Prostate gland (tissue), 2 donors: ENCODE data around the gene AGXT. TPM values are rescaled to one million over a fixed set of nuclear protein-coding genes. Genes with fewer than 3 reads are reported as not detected.

Experiments used
- DNase-seq: peaks from one replicate; pipeline ENCODE4 v3.0.0-alpha.2; 2019; ENCODE audit warnings: low spot score
- H3K27ac ChIP-seq, 2 donors: fragments of 200-600 bp; sonication (generic); 2 replicates each; pipeline ENCODE4 v1.5.1; 2017 to 2019
- H3K27me3 ChIP-seq: fragments of 200-600 bp; sonication (generic); replicated peaks from 2 replicates; pipeline ENCODE4 v1.5.1; 2019; ENCODE audit not compliant: insufficient read depth
- H3K36me3 ChIP-seq, 2 donors: fragments of 200-600 bp; sonication (generic); 1 replicate in 1 of 2; 2 replicates in 1 of 2; pipeline versions ENCODE4 v1.5.1 to v1.8.1; 2017 to 2019
- H3K4me1 ChIP-seq: fragments of 200-600 bp; sonication (generic); replicated peaks from 2 replicates; pipeline ENCODE4 v1.5.1; 2019
- H3K4me3 ChIP-seq, 2 donors: fragments of 200-600 bp; sonication (generic); 2 replicates each; pipeline ENCODE4 v1.5.1; 2017 to 2019
- H3K9me3 ChIP-seq: fragments of 200-600 bp; sonication (generic); 2 replicates; pipeline ENCODE4 v1.5.1; 2017
- POLR2A ChIP-seq: fragments of 450-650 bp; IDR thresholded peaks from one replicate; pipeline ENCODE4 v1.6.1; 2016; ENCODE audit warnings: antibody characterized with exemption, mild to moderate bottlenecking
- POLR2AphosphoS5 ChIP-seq: sonication (generic); formaldehyde crosslinking; IDR thresholded peaks from one replicate; pipeline ENCODE4 v1.6.1; 2017; ENCODE audit warnings: antibody characterized with exemption
- WGBS: methylation state at CpG from one replicate; pipeline ENCODE4 v1.1.5; 2018; 5-methylcytosine and 5-hydroxymethylcytosine counted together
- intact Hi-C: fragments of 100-400 bp; cut with DNase I; formaldehyde crosslinking; loops from one replicate; pipeline ENCODE4 v1.14.2; 2022
- total RNA-seq, 2 donors: library from RNA; depleted of rRNA; stranded (reverse); fragments of >200 nt; gene quantifications; one replicate each; pipeline ENCODE4 v1.1.0, GENCODE V29; 2016
- TF ChIP-seq, protein P1 (sequence below), 4 experiments: fragments of 200-600 bp in 2 of 4; fragments of 450-650 bp in 2 of 4; sonication (generic) in 2 of 4; IDR thresholded peaks; 1 replicate in 3 of 4; 2 replicates in 1 of 4; pipeline ENCODE4 v1.5.1; 2016 to 2019; ENCODE audit warnings: antibody characterized with exemption in 4 of 4, mild to moderate bottlenecking in 2 of 4, moderate library complexity in 2 of 4

The AGXT gene
- total RNA-seq, 2 donors from 2014 or later: not detected

DNA sequence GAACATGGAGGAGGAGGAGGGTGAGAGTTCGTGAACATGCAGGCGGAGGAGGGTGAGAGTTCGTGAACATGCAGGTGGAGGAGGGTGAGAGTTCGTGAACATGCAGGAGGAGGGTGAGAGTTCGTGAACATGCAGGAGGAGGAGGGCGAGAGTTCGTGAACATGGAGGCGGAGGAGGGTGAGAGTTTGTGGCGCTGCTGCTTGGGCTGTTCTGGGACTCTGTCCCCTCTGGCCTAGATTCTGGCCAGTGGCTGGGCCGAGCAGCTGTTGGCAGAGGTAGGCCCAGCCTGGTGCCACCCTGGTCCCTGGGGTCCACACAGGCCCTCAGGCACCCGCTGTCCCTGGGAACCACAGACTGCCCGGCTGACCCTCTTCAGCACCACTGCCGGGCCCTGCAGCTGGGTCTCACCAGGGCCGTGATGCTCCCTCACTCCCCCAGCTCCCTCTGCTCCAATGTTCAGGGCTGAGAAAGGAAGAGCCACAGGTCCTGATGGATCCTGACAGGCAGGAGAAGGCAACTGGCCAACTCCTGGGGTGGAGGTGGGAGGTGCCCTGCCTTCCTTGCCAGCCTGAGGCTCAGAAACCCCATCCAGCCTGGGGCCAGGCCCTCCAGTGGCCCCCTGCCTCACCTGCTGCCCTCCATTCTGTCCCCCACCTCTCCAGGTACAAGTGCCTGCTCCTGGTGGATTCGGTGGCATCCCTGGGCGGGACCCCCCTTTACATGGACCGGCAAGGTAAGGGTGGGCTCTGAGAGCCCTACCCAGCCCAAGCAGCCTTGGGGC is 3.9 kb downstream of the AGXT start:
- WGBS: 86% methylated on average over 14 of the region's 17 CpGs
- Histone ChIP-seq H3K4me3 (no peak overlapping the region), H3K27ac (no peak overlapping the region), H3K9me3 (no peaks in the 10 kb centered on the region), H3K4me1 (no peaks in the 10 kb centered on the region), H3K36me3 (no peaks in the 10 kb centered on the region), H3K27me3 (no peaks in the 10 kb centered on the region)
- no peak for DNase-seq
- intact Hi-C loops: no loop called here
- TF ChIP-seq POLR2A (no peak), POLR2AphosphoS5 (no peak)

DNA sequence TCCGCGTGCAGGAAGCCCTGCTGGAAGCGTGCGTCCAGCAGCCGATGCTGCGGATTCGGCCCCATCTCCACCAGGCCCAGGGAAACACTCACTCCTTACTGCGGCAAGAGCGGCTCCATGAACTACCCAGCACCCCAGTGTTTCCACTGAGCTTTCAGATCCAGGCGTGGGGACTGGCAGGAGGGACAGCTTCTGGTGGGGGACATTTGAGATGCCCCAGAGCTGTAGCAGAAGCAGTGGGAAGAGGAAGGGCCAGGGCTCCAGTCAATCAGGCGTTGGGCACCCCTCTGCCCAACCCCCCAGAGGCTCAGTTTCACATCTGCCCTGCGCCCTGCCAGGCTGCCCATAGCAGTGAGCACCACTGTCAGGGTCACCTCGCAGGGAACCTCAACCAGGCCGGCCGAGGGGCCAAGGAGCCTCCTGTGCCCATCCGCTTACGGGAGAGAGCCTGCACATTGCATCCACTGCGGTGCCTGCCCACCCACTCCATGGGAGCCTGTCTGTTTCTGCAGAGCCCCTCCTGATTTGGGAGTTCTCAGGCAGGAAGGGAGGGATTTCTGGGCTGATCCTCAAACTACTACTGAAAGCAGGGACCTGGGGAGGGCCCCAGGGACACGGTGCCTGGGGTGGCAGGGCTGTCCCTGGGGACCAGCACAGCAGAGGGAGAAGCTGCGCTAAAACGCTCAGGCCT is 4.6 kb downstream of the AGXT start:
- Histone ChIP-seq H3K4me3 (no peak overlapping the region), H3K36me3 (no peaks in the 10 kb centered on the region), H3K4me1 (no peaks in the 10 kb centered on the region), H3K27me3 (no peaks in the 10 kb centered on the region), H3K9me3 (no peaks in the 10 kb centered on the region), H3K27ac (no peak overlapping the region)
- no peak for DNase-seq
- no peak for TF ChIP-seq POLR2AphosphoS5
- TF ChIP-seq, protein P1, sequence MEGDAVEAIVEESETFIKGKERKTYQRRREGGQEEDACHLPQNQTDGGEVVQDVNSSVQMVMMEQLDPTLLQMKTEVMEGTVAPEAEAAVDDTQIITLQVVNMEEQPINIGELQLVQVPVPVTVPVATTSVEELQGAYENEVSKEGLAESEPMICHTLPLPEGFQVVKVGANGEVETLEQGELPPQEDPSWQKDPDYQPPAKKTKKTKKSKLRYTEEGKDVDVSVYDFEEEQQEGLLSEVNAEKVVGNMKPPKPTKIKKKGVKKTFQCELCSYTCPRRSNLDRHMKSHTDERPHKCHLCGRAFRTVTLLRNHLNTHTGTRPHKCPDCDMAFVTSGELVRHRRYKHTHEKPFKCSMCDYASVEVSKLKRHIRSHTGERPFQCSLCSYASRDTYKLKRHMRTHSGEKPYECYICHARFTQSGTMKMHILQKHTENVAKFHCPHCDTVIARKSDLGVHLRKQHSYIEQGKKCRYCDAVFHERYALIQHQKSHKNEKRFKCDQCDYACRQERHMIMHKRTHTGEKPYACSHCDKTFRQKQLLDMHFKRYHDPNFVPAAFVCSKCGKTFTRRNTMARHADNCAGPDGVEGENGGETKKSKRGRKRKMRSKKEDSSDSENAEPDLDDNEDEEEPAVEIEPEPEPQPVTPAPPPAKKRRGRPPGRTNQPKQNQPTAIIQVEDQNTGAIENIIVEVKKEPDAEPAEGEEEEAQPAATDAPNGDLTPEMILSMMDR (IDR thresholded peaks at IDR 0.05): no peak
- intact Hi-C loops: no loop called here
- 86% methylated on average over 21 of the region's 21 CpGs for WGBS

DNA sequence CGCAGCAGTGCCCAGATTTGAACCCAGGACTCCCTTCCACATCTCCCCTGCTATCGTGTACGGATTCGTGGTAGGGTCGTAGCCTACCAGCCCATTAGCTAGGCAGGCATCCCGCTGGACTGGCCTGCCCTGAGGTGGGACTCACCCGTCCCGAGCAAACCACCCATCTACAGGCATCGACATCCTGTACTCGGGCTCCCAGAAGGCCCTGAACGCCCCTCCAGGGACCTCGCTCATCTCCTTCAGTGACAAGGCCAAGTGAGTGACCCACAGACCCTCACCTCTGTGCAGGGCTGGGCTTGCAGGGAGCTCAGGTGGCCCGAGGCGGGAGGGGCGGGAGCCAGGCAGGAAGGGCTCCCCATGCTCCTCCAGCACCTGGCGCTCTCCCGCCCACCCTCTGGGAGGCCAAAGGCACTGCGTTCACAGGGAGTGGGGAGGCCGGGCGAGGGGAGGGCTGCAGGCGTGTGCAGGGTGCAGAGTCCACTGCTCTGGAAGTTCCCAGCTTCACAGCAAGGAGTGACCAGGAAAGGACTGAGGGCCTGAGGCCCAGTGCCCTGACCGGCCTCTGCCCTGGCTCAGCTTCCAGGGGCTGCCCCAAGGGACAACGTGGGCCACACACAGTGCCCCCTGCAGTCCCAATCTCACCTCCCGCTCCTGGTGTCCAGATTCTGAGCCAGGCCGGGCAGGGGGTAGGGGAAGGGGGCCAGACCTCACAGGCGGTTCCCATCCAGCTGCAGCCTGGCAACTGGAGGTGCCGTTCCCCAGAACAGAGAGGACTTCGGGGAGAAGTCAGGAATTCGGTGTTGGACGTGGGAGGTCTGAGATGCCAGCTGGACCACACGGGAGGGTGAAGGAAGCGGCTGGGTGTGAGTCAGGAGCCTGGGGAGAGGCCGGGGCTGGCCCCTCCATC is 5.4 kb downstream of the AGXT start:
- TF ChIP-seq POLR2AphosphoS5 (no peak), POLR2A (no peak)
- TF ChIP-seq, protein P1 (IDR thresholded peaks at IDR 0.05): no peak
- no peak for DNase-seq
- Histone ChIP-seq H3K9me3 (no peaks in the 10 kb centered on the region), H3K36me3 (no peaks in the 10 kb centered on the region), H3K4me3 (no peak overlapping the region), H3K27me3 (no peaks in the 10 kb centered on the region), H3K27ac (no peak overlapping the region), H3K4me1 (no peaks in the 10 kb centered on the region)
- intact Hi-C loops: no loop called here
- WGBS: 79% methylated on average over 33 of the region's 33 CpGs

DNA sequence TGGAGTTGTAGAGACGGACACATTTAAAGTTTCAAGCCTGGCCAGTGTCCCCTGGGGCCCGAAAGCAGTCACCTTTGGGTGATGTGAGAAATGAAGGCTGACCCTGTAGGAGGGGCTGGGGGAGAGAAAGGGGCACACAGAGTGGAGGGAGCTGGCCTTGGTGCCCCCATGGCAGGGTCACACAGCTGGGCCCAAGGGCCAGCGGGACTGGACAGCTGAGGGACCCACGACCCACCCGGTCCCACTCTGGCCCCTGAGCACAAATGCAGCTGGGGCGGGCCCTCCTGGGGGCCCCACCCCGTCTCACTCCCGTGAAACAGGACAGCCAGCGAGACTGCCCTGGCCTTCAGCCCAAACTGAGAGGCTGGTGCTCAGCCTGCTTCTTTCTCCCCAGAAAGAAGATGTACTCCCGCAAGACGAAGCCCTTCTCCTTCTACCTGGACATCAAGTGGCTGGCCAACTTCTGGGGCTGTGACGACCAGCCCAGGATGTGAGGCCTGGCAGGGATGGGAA is 6.1 kb downstream of the AGXT start:
- Histone ChIP-seq H3K9me3 (no peaks in the 10 kb centered on the region), H3K4me3 (no peak overlapping the region), H3K36me3 (no peaks in the 10 kb centered on the region), H3K4me1 (no peaks in the 10 kb centered on the region), H3K27ac (no peak overlapping the region), H3K27me3 (no peaks in the 10 kb centered on the region)
- TF ChIP-seq, protein P1 (IDR thresholded peaks at IDR 0.05): no peak
- no peak for TF ChIP-seq POLR2AphosphoS5
- no peak for TF ChIP-seq POLR2A
- 91% methylated on average over 12 of the region's 12 CpGs for WGBS
- intact Hi-C loops: no loop called here
- no peak for DNase-seq
